Activated T-helper 1 cell treated with anti-CD3 and anti-CD28 coated beads, Interleukin-2, amount 50 U/mL, for 16 hours (primary cell): ENCODE data around the gene TTBK2.
"Not testable (repeated sequence)": the region's sequence is repeated elsewhere in the genome, so short reads cannot be mapped to it uniquely, and the experiment has no call there.

ENCODE experiments used
- DNase-seq, 2 donors: peaks; one replicate each; pipeline ENCODE4 v3.0.0-alpha.2; 2020; ENCODE audit warnings: low read depth in 1 of 2, low spot score in 1 of 2

TTBK2 gene

DNA sequence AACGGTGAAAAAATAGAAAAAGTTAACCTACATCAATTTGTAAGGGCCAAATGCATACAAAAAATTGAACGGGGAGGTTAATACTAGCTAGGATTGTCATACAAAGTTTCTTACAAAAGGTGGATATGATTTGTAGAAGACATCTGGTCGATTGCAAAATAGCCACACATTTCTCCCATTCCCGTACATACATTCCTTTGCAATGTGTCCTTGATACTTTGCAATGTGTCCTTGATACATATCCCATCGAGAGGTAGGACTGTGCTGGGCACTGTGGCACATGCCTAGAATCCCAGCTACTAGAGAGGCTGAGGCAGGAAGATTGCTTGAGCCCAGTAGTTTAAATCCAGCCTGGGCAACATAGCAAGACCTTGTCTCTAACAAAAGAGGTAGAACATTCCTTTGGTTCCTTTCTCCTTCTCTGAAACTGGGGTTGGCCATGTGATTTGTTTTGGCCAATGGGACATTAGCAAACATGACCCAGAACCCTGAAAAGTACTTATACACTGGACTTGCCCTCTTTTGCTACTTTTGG lies 9.5 kb downstream of the TTBK2 start:
- no peak for DNase-seq

DNA sequence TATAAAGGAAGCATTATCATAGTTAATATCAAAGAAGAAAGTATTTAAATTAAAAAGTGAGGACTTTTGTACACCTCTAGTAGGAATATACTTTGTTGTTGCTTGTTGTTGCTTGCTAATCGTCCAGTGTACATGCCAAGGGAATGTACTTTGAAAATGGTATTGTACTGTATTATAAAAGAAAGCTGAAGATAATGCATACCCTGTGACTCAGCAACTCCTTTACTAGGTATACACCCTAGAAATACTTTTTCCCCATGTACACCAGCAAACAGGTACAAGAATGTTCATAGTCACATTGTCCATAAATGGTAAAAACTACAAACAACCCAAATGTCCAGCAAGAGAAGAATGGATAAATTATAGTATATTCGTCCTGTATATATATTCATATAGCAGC lies 12.0 kb downstream of the TTBK2 start:
- no peak for DNase-seq

DNA sequence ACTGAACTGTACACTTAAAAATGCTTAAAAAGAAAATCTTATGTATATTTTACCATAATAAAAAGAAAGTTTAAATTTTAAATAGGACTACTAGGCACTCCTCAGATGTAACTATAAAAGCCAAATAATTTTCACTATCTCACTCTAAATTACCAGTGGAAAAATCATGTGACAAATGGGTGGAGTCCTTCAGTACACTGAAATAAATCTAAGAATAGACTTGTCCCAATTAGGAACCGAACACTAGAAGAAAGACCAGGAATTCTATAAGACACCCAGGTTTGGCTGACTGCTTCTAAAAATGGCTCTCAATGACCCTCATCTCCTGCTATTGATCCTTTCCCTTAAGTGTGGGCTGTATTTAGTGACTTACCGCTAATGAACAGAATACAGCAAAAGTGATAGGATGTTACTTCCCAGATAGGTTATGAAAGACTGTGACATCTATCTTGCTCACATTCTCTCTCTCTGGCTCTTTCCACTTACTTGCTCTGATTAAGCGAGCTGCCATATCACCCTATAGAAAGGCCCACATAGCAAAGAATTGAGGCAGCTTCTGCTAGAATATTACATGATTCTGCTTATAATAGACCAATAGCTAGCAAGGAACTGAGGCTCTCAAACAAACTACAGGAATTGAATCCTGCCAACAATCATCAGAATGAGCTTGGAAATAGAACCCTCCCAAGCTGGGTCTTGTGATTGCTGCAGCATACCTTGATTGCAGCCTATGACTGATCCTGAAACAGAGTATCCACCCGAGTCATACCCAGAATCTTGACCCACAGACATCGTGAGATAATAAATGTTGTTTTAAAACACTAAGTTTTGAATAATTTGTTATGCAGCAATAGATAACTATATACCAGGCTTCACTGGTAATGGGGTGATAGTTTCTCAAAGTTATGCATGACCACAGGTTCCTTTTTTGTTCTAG lies 16.9 kb downstream of the TTBK2 start:
- DNase-seq, result no peak

DNA sequence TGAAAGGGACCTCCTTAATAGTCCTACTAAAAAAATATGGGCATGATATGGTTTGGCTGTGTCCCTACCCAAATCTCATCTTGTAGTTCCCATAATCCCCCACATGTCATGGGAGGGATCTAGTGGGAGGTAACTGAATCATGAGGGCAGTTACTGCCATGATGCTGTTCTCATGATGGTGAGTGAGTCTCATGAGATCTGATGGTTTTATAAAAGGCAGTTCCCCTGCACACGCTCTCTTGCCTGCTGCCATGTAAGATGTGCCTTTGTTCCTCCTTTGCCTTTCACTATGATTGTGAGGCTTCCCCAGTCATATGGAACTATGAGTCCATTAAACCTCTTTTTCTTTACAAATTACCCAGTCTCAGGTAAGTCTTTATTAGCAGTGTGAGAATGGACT lies 26.7 kb downstream of the TTBK2 start:
- DNase-seq, result not testable (repeated sequence)

DNA sequence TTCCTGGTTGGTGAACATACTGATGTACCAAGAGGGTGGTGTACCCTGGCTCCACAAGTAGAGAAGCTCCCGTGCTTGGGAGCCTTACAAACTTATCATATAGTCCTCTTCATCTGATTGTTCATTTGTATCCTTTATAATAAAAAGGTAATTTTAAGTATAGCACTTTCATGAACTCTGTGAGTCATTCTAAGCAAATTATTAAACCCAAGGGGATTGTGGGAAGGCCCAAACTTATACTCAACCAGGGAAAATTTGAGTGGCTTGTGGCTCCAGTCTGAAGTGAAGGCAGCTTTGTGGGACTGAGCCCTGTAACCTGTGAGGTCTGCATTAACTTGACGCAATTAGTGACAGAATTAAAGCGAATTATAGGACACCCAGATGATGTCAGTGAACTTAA lies 29.0 kb downstream of the TTBK2 start:
- no peak for DNase-seq

DNA sequence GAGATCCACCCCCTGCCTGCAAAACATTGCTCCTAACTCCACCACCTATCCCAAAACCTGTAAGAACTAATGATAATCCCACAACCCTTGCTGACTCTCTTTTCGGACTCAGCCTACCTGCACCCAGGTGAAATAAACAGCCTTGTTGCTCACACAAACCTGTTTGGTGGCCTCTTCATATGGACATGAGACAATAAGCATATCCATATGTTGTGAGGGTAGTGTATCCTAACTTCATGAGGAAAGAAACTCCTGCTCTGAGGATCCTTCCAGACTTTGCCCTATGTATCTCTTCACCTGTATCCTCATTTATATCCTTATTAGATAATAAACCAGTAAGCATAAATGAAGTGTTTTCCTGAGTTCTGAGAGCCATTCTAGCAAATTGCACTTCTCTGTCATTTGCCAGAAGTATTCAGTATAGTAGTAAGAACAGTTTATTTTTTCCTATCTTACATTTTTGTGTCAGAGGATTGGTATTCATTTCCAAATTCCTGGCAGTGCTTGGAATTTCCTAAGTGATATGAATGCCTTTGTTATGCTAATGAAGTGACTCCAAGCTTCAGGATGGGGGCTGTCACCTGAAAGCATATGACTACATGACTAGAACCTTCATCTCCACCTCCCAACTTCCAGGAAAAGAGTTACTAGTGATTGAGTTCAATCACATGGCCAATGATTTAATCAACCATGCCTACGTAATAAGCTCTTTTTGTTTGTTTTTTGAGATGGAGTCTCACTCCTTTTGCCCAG lies 30.2 kb downstream of the TTBK2 start:
- no peak for DNase-seq

DNA sequence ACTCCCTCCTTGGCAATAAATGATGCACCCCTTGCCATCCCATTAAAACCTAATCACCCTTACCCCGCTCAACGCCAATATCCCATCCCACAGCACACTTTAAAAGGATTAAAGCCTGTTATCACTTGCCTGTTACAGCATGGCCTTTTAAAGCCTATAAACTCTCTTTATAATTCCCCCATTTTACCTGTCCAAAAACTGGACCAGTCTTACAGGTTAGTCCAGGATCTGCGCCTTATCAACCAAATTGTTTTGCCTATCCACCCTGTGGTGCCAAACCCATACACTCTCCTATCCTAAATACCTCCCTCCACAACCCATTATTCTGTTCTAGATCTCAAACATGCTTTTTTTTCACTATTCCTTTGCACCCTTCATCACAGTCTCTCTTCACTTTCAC lies 33.2 kb downstream of the TTBK2 start:
- not testable (repeated sequence) for DNase-seq

DNA sequence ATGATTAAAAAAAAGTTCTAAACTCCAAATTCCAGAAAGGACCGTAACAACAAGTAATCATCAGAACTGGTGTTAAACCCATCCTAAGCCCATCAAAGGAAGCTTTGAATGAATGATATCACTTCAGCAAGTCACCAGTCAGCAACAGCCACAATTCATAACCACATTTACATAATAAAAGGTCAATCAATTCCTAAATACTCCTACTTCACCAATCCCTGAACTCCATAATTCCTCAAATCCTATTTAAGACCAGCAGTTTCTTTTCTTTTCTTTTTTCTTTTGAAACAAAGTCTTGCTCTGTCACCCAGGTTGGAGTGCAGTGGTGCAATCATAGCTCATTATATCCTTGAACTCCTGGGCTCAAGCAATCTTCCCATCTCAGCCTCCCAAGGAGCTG lies 40.5 kb downstream of the TTBK2 start:
- no peak for DNase-seq

DNA sequence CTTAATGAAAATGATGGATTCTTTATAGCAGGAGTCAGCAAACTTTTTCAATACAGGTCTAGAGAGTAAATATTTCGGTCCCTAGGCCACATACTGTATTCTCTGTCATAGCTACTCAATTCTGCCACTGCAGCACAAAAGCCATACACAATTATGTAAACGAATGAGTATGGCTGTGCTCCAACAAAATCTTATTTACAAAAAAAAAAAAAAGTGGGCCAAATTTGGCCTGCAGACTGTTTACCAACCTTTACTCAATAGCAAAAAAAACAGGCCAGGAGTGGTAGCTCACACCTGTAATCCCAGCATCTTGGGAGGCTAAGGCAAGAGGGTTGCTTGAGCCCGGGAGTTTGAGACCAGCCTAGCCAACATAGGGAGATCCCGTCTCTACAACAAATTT lies 41.1 kb downstream of the TTBK2 start:
- no peak for DNase-seq

DNA sequence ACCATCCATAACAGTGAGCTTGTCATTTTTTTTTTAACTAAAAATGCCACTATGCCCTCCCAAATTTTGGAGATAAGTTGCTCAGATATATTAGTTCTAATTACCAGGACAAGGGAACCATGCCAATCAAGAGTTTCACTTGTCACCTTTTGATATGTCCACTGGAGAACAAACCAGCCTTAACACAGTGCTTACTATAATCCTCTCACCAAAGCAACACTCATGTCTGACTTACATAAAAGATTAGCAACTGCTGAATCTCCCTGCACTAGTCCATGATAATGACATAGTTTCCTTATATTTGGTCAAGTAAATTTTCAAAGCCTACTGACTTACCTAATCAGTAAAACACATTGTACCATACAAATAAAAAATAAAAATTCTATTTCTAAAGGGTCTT lies 44.4 kb downstream of the TTBK2 start:
- DNase-seq, result no peak

DNA sequence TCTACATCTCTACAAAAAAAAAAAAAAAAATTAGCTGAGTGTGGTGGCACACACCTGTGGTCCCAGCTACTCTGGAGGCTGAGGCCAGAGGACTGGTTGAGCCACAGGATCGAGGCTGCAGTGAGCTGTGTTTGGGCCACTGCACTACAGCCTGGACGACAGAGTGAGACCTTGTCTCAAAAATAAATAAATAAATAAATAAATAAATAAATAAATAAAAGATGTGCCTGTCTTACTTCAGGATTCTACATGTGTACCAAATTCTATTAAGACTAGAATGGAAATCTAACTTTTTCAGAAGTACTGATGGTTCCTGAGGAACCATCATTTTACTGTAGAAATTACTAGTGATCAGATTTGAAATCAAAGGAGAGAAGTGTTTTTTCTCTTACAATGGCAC lies 51.9 kb downstream of the TTBK2 start:
- DNase-seq, result no peak

DNA sequence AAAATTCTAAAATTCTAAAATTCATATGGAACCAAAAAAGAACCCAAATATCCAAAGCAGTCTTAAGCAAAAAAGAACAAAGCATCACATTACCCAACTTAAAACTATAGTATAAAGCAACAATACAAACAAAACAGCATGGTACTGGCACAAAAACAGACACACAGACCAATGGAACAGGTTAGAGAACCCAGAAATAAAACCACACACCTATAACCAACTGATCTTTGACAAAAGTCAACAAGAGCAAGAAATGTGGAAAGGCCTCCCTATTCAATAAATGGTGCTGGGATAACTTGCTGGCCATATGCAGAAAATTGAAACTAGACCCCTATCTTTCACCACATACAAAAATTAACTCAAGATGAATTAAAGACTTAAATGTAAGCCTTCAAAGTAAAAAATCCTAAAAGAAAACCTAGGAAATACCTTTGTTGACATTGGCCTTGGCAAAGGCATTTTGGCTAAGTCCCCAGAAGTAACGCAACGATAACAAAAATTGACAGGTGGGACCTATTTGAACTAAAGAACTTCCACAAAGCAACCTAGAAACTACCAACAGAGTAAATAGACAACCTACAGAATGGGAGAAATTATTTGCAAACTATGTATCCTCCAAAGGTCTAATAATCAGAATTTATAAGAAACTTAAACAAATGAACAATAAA lies 56.9 kb downstream of the TTBK2 start:
- no peak for DNase-seq

DNA sequence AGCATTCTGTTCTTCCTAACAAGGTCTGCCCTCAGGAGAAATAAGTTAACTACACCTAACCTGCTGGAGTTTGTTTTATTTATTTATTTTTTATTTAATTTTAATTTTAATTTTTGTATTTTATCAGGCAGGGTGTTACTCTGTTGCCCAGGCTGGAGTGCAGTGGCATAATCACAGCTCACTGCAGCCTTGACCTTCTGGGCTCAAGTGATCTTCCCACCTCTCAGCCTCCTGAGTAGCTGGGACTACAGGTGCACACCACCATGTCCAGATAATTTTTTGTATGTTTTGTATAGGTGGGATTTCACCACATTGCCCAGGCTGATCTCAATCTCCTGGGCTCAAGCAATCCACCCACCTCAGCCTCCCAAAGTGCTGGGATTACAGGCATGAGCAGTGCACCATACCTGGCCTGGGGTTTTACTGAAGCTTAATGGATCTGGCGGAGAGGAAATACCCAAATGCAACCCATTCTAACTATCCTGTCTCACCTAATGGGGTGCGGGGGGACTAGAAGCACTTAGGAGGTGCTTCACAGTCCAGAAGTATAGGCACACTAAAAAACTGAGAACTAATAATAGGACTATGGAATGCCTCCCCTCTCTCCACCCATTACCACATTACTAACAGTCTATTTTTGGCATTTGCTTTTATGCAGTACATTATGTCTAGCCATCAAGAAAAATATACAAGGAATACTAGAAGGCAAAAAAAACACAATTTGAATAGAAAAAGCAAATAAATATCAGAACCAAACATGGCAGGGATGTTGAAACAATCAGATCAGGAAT lies 61.4 kb downstream of the TTBK2 start:
- no peak for DNase-seq

DNA sequence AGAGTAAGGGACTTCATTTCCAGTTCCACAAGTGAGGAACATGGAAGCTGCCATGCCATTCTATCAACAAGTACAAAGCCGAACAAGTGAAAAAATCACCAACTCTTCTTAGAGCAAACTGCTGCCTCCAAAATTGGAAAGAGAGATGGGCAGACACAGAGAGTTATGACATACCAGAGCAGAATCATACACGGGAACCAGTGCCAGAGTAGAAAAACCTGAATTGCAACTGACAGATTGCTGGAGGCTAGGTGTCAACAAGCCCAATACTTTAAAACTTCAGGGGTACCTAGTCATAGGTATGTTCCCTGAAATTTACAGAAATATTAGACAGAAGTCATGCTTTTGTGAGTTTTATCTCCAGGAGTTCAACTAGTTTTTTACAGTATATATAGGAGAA lies 62.0 kb downstream of the TTBK2 start:
- no peak for DNase-seq

DNA sequence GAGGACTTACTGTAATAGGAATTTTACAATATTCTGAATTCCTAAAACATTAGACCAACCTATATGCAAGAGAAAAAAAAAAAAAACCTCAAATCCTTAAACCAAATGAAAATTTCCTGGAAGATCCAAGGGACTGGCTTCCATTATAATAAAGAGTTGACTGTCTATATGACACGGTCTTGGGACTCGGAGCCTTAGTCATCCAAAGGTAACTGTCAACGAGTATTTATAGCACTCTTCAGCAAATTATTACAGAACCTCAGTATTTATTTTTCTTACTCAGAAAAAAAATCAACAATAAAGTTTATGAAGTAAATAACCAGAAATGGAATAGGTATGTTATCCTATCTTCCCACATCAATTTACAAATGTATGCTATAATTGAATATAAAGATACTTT lies 66.0 kb downstream of the TTBK2 start:
- DNase-seq, result no peak

DNA sequence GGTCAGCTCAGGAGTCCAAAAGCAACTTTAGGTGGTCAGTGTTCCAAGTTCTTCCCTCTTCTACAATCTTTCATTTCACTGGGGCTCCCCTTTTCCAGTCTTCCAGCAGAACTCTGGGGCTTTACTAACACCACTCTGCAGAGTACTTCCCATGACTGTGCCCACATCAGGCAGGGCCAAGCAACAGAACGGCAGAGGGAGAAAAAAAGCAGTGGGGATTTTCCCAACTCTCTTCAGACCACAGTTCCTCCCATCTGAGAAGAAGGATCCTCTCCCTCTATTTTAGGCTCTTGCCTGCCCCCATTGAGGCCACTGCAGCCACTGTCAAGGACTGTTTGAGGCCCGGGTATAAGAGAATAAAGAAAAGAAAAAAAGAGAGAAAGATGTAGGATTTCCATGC lies 70.7 kb downstream of the TTBK2 start:
- DNase-seq, result no peak

DNA sequence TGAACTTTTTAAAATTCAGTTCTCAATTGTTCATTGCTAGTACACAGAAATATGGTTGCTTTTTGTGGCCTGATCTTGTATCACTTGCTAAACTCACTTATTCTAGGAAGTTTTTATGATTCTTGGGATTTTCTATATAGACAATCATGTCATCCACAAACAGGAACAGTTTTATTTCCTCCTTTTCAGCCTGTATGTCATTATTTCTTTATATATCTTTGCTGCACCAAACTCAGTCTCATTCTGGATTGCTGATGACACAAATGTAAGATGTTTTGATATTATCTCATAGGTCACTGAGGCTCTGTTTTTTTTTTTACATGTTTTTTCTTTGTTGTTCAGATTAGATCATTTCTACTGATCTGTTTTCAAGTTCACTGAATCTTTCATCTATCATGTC lies 71.7 kb downstream of the TTBK2 start:
- DNase-seq, result no peak

DNA sequence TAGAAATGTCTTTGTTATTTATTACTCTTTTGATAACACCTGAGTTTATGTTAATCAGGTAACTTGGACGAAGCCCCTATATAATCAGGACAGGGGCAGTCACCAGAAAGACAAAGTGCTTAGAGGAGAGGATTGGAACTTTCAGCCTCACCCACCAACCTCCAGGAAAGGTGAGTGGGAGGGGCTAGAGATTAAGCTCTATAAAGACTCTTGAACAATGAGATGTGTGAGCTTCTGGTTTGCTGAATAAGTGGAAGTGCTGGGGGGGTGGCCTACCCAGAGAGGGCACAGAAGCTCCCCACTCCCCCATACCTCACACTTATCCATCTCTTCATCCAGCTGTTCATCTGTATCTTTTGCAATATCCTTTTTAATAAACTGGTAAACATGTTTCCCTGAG lies 73.9 kb downstream of the TTBK2 start:
- no peak for DNase-seq

DNA sequence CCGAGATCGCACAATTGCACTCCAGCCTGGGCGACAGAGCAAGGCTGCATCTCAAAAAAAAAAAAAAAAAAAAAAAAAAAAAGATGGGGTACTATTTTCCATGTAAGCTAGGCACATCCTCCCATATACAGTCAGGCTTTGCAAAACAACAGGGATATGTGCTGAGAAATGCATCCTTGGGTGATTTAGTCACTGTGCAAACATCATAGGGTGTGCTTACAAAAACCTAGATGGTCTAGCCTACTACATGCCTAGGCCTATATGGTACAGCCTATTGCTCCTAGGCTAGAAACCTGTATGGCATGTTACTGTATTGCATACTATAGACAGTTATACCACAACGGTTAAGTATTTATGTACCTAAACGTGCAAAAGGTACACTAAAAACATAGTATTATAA lies 75.0 kb downstream of the TTBK2 start:
- DNase-seq, result no peak

DNA sequence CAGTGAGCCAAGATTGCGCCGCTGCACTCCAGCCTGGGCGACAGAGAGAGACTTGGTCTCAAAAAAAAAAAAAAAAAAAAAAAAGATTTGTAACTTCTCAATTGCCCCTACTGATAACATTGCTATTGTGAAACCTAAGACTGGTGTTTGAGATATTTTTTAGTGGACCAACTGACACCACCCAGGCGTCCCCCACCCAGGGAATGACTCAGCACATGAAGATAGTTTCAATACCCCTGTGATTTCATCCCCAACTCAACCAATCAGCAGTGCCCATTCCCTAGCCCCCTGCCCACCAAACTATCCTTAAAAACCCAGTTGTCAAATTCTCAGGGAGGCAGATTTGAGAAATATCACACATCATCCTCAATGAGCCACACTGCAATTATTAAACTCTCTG lies 76.9 kb downstream of the TTBK2 start:
- DNase-seq, result no peak

DNA sequence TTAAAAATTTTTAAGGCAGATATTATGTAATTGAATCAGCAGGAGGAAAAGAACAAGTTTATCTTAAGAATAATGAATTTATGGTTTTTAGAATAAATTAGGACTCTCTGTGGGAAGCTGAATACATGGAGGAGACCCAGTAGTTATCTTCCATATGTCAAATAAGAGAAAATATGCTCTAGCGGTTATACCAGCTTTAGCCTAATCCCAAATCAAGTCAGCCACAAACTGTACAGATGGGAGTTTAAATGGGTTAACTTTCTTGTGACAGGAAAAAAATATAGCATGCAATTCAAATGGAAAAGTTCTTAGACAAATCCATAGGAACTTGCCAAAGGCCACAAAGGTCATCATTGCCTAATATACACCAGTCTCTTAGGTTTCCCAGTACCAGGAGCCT lies 84.3 kb downstream of the TTBK2 start:
- DNase-seq, result no peak
